DOHH2 (cell line): ENCODE measurements around the gene E2F6.

Experiments
- CTCF ChIP-seq: fragments of 200-600 bp; sonication (generic); IDR thresholded peaks from one replicate; pipeline ENCODE4 v1.5.1; 2014; ENCODE audit warnings: antibody characterized with exemption, mild to moderate bottlenecking, low read depth, low read length; ENCODE audit not compliant: poor library complexity, severe bottlenecking
- EZH2phosphoT487 ChIP-seq: fragments of 200-600 bp; sonication (generic); IDR thresholded peaks from 2 replicates; pipeline ENCODE4 v1.6.1; 2017; ENCODE audit warnings: borderline replicate concordance, mild to moderate bottlenecking, antibody characterized with exemption, low read length, moderate library complexity, mixed read lengths

- TF ChIP-seq CTCF (no peak), EZH2phosphoT487 (no peak)
Measured at GRCh38 chr2:11478899-11479605, 13.1 kb upstream of the E2F6 start.
